Medulla oblongata (tissue), 1 donor: ENCODE results near the gene SMC5.
"Not testable (repeated sequence)": the region's sequence is repeated elsewhere in the genome, so short reads cannot be mapped to it uniquely, and the experiment has no call there.

ENCODE experiments used
- DNase-seq: peaks from one replicate; pipeline ENCODE4 v3.0.0-alpha.2; 2015; ENCODE audit errors: extremely low spot score

The SMC5 gene

DNA sequence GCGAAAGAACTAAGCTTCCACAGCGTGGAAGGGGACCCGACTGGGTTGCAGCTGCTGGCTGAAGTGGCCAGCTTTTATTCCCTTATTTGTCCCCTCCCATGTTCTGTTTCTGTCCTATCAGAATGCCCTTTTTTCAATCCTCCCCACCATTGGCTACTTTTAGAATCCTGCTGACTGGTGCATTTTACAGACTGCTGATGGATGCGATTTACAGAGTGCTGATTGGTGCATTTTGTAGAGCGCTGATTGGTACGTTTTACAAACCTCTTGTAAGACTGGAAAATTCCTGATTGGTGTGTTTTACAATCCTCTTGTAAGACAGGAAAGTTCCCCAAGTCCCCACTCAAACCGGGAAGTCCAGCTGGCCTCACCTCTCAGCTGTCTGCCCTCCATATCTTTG lies 105.0 kb downstream of the SMC5 start:
- no peak for DNase-seq

DNA sequence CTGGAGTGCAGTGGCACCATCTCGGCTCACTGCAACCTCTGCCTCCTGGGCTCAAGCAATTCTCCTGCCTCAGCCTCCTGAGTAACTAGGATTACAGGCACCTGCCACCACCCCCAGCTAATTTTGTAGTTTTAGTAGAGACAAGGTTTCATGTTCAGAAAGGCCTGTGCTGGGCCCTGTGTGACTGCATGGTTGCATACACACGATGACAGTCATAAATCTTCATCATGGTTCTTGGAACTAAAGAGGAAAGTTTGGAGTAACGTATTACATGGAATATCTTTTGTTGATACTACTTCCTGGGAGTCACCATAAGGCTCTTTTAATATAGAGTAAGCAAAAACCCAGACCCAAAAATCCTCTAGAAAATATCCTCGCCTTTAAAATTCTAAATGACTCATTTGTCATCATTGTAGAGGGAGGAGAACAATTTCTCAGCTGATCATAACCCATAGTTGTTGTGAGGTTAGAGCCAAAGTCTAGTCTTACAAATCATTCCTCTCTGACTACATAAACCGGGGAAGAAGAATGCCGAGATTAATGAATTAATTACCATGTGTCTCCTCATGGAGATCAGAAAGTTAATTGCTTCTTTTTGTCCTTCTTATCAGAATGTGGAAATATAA lies 108.6 kb downstream of the SMC5 start:
- DNase-seq: no peak

DNA sequence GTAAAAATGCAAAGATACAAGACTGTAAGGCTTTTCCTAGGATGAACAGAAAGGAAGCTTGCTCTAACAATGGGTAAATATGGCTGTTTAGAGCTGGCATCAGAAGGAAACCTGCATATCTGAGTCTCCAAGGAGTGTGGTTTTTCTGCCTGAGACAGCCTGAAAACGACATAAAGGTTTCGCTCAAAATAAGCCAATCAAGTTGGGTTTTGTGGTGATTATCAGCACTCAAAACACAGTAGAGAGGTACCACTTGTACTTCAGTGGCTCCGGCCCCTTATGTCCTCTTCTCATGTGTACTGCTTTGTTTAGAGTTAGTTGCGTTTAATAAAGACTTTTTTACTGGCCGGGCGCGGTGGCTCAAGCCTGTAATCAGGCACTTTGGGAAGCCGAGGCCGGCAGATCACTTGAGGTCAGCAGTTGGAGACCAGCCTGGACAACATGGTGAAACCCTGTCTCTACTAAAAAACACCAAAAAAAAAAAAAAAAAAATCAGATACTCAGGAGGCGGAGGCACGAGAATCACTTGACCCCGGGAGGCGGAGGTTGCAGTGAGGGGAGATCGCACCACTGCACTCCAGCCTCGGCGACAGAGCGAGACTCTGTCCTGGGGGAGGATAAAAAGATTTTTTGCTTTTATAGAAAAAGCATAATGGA lies 116.3 kb downstream of the SMC5 start:
- no peak for DNase-seq

DNA sequence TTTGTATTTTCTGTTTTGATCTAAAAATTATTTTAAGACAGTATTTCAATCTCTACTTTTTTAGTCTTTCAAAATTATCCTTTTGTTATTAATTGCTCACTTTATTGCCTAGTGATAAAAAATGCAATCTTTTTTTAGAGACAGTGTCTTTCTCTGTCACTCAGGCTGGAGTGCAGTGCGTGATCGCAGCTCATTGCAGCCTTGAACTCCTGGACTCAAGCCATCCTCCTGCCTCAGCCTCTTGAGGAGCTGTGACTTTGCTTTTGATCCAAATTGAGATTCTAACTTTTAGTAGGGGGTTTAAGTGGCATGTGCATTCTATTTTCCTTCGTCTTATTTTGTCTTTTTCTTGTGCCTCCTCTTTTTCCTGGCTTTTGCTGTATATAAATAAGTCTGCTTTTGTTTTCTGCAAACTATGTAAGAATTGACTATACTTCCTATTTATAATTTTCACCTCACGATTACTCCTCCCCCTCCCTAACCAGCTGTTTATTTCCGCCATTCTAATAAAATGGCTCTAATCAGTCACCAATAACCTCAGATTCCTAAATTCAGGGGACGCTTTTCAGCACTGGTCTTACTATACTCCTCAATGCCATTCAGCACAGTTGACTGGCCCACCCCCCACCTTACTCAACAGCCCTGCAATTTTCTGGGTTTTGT lies 123.4 kb downstream of the SMC5 start:
- no peak for DNase-seq

DNA sequence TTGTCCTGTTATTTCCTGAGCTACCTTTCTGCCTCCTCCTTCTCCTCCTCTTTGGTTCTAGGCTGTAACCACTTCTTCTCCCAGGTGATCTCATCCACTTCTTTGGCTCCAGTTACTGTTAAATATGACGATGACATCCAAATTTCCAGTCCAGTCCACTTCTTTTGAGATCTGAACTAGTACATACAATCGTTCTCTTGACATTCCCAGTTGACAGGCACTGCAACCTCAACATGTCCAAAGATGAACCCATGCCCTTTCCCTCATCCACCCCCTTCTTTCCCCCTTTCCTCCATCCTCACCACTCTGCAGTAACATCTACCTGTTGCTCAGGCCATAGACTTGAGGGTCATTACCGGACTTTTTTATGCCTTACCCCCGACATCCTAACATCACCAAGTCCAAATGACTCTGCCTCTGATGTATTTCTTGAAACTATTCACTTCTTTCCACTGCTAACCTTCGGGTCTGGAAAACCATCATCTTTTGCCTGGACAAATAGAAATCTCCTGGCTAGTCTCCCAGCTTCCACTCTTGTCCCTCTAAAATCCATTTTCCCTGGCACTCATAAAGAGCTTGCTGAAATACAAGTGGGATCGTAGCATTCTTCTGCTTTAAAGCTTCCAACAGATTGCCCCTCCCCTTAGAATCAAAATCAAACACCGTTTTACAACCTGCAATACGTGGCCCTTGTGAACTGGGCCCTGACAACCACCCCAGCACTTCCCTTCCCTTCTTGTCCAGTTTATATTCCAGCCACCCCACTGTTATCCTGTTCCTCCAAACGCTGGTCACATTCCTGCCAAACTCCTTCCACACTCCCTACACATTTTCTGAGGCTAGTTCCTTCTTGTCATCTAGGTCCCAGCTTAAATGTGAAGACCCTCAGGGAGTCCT lies 124.2 kb downstream of the SMC5 start:
- no peak for DNase-seq

DNA sequence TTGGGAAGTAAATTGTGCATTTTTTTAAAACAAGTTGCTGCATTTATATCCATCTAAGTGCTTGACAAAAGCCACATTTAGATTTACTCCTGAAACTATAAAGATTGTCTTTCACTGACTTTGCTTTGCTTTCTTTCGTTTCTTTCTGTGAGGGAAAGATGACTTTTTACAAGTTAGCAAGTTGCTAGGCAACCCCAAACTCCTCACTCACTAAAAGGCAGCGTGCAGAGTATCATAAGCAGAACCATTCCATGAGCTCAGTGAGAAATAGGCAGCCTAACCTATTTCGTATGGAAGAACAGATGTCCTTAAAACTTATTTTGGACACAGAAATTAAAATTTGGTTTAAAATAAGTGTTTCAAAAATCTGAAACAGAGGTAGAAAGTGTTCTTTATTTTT lies 126.6 kb downstream of the SMC5 start:
- DNase-seq: peak; percentile 34

DNA sequence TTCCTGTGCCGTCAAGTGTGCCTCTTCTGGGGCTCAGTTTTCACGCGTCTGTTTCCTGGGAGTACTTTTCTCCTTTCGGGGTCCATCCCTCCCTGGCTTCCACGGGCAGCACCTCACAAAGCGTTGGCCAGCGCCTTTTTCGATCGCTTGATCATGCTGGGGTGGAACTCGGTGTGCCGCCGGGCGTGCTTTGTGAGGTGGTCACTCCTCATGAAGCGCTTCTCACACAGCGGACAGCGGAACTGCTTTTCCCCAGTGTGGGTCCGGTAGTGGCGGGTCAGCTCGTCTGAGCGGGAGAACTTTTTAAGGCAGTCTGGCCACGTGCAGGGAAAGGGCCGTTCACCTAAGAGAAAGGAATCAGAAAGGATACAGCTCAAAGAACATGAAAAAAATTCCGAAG lies 128.9 kb downstream of the SMC5 start:
- no peak for DNase-seq

DNA sequence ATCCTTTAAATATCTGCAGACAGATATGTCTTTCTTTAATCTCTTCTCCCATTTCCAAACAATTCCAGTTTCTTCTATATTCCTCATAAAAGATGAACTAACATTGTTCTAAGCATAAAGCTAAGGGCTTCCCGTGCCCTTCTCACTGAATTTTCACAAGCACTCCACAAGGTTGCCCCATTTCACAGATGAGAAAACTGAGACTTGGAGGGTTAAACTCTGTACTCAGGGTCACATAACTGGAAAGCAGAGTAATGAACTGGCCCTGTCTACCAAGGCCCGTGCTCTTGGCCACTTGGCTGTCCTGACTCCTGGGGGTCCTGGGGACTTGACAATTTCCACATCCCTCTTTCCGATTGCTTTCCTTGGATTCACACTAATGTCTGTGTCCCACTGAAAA lies 130.4 kb downstream of the SMC5 start:
- no peak for DNase-seq

DNA sequence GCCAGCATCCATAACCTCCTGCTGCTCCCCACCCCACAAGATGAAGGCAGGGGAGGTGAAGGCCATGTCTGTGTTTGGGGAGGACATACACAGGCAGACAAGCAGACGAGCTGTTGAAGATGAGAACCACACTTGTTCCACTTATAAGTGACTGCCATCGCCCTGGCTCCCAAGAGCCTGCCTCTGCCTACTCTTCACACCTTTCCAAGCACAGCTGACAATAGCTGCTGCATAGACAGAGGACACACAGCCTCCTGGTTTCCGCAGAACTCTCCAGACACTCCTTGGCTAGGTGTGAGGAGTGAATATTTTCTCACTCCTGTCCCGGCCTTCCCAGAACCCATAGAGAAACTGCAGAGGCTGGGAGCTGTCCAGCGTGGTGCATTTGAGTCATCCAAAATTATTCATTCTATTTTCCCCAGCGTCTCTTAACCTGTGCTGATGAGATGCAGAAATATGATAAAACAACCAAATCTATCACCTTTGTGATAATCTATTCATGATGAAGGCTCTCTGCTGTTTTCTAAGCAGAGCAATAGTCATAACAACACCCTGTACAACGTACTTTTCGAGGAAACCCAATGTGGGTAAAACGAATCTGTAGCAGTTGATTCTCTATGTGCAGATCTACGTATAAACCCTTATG lies 131.0 kb downstream of the SMC5 start:
- DNase-seq: peak; percentile 19

DNA sequence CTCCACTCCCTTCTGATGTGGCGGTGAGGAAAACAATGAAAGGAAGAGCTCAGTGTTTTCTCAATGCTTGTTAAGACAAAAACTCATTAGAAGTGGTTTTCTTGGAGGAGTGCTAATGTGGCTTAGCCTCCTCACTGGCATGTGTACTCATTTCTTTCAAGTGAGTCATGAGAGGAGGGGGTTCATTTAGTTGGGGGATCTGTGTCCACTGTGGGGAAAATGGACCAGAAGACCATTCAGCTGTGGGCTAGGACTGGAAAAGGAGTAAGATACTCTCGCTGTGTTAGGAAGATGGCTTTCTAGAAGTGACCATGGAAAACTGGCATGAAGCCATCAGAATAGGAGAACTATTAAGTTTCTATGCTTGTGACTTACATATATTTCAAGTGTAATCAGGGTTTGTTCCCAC lies 132.2 kb downstream of the SMC5 start:
- peak; percentile 24 for DNase-seq

DNA sequence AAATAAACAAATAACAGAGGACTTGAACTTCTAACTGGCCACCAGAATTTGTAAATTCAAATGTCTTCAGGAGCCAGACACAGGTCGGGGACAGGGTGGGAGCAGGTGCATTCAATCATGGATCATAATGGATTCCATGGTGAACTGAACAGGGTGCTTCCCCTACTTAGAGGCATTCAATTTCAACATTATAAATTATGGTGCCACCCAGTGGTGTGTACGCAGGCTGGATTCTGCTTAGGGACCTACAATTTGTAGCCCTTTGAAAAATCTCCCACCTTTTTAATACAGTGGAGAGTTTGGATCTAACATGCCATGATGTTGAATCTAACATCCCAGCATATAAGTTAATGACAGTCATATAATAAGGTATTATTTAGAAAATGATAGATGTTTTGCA lies 133.4 kb downstream of the SMC5 start:
- DNase-seq: peak; percentile 39

DNA sequence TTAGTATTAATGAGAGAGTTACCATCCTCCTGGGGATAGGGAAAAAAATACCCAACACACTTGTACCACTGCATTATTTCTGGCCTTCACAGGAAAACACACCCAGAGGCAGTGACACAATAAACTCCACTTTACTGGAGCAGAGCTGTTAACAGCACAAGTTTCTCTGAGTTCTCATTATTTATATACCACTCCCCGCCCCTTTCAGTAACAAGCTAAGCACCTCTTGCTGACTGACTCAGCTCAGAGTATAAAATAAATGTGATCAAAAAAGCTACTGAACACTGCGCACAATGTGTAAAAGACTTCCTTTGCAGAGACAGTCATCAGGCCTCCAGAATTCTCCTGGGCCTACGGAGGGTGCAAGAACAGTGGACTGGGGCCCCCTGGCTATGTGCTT lies 134.1 kb downstream of the SMC5 start:
- no peak for DNase-seq

DNA sequence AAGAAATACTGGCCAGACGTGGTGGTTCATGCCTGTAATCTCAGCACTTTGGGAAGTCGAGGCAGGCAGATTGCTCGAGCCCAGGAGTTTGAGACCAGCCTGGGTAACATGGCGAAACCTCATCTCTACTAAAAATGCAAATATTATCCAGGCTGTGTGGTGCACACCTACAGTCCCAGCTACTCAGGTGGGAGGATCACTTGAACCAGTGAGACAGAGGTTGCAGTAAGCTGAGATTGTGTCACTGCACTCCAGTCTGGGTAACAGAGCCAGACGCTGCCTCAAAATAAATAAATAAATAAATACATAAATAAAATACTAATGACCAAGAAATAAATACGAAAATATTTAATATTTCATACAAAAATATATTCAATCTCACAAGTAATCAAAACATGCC lies 136.9 kb downstream of the SMC5 start:
- DNase-seq: no peak

DNA sequence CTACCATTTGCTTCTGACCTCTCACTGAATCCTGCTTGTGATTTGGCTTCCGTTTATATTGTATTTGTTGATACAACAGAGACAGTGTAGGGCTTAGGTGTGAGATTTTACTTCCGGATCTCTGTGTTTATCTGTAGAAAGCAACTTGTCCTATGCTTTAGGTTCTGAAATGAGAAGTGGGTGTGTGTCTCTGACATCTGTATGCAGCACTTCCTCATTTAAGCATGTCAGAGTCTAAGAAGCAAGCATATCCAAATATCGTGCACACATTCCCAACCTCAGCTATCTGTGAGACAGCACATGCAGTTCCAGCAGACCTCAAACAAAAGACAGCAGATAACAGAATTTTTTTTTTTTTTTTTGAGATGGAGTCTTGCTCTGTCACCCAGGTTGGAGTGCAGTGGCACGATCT lies 139.4 kb downstream of the SMC5 start:
- peak; percentile 61 for DNase-seq

DNA sequence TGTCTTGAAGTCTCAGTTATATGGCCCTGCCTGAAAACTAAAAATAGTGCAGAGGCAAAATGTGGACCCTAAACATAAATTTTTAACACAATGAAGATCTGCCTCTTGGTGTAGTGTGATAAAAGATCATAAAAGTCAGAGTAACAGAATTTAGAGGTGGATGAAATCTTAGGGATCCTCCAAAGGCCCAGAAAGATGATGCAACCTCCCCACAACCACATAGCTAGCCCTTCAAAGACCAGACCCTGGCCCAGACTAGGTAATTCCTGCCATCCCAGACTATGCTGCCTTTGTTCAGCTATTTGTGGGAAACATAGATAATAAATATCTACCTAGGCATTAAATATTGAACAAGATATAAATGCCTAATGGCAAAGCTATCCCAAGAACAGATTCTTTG lies 140.4 kb downstream of the SMC5 start:
- DNase-seq: no peak

DNA sequence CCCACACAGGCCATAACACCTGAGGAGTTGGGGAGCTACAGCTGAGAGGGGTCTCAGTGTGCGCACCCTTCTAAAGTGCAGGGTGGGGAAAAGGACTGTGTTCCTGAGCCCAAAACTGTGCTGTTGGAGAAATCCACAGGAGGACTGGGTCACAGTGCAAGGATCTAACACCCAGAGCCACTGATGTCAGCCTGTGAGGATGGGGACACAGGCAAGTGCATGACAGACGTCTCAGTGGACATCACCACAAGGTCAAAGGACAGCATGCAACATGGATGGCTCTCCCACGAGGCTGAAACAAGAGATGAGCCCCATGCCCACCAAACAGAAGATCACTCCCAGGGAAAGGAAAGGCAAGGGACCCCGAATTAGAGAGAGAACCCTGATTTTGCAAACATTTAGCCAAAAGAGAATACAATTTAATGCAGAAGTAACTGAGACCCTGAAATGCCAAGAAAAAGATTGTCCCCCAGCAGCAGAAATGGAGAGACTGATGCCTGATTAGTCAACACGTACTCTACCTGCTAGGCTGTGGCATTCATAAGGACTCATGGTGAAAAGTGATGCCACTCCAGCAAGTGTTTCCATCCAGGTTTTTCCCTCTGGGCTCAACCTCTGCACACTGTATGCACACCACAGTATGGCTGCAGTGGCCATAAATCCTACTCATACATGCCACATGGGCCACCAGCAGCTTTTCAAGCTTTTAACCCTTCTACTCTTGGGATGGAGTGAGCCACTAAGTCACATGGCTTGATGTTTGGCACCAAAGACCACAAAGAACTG lies 141.5 kb downstream of the SMC5 start:
- no peak for DNase-seq

DNA sequence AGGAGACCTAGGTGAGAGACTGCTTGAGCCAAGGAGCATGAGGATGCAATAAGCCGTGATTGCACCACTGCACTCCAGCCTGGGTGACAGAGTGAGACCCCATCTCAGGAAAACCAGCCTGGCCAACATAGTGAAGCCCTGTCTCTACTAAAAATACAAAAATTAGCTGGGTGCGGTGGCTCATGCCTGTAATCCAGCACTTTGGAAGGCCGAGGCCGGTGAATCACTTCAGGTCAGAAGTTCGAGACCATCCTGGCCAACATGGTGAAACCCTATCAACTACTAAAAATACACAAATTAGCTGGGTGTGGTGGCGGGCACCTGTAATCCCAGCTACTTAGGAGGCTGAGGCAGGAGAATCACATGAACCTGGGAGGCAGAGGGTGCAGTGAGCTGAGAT lies 142.5 kb downstream of the SMC5 start:
- DNase-seq: not testable (repeated sequence)

DNA sequence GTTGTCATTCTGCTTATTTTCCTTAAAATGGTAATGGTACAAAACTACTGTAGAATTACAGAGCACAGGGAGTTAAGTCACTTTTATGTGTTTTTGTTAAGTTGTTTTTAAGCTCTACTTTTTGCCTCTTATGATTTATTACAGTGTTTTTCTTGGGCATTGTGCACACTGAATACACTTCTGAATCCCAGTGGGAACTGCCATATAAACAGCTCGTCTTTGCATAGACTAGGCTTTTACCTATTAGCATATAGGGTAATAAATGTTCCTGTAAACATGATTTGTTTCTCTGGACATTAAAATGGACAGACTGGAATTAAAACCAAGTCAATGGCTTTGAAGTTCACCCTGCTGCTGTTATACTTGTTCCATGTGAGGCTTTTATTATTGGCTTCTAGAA lies 143.4 kb downstream of the SMC5 start:
- no peak for DNase-seq

DNA sequence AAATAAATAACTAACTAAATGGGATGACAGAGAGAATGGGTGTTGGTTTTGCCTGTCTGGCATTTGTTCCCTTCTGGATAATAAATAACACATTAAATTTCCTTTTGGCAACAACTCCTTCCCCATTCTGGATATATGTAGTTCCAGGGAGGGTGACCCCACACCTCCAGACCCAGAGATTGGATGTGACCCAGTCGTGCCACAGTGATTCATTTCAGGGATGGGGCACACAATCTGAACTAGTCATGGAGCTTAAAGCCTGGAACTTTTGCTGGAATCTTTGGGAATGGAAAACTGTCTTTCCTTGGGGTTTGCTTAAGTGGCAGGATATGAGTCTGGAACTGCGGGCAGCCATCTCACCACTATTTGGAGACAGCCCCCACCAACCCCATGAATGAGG lies 144.4 kb downstream of the SMC5 start:
- DNase-seq: no peak

DNA sequence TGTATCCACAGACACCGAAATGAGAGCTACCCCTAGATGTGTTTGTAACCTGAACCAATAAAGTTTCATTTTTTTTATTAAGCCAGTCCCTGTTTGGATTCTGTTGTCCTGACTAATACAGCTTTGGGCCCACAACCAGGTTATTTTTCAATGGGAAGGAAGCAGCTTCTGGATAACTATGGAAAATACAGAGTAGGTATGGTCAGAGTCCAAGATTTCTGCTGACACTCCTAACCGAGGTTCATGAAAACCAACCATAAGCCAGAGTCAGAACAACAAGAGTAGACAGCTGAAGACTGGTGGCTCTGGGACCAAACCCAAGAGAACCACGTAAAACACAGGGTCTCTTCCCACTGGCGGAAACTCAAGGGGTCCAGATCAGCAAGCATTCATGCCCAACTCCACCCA lies 144.8 kb downstream of the SMC5 start:
- no peak for DNase-seq

DNA sequence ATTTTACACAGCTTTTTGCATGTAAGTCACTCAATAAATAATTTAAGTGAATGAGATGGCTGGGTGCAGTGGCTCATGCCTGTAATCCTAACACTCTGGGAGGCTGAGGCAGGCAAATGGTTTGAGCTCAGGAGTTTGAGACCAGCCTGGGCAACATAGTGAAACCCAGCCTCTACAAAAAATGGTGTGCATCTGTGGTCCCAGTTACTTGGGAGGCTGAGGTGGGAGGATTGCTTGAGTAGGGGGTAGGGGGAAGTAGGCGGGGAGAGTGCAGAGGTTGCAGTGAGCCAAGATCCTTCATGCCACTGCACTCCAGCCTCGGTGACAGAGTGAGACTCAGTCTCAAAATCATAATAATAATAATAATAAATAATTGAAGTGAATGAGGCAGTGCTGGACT lies 145.5 kb downstream of the SMC5 start:
- DNase-seq: no peak
